IPS DF 6.9 (cell line): ENCODE results near the gene ENOX1.
"Not testable (repeated sequence)": the region's sequence is repeated elsewhere in the genome, so short reads cannot be mapped to it uniquely, and the experiment has no call there.

ENCODE experiments used
- DNase-seq: peaks from one replicate; pipeline ENCODE4 v3.0.0-alpha.2; 2013; ENCODE audit warnings: low read depth, low spot score
- H3K27ac ChIP-seq: one replicate; pipeline ENCODE4 v1.5.1; 2013; ENCODE audit warnings: low read length, control low read depth
- H3K27me3 ChIP-seq: 2 replicates; pipeline ENCODE4 v1.6.1; 2013; ENCODE audit warnings: mild to moderate bottlenecking, low read length; ENCODE audit not compliant: control insufficient read depth, insufficient read depth
- H3K36me3 ChIP-seq: 2 replicates; pipeline ENCODE4 v1.6.1; 2013; ENCODE audit warnings: low read length; ENCODE audit not compliant: control insufficient read depth, insufficient read depth
- H3K4me1 ChIP-seq: 2 replicates; pipeline ENCODE4 v1.6.1; 2013; ENCODE audit warnings: low read length; ENCODE audit not compliant: control insufficient read depth, insufficient read depth
- H3K4me3 ChIP-seq: 2 replicates; pipeline ENCODE4 v1.5.1; 2013; ENCODE audit warnings: mild to moderate bottlenecking, low read length
- H3K9me3 ChIP-seq: 2 replicates; pipeline ENCODE4 v1.6.1; 2013; ENCODE audit warnings: low read length, inconsistent platforms; ENCODE audit not compliant: control insufficient read depth, insufficient read depth
- WGBS: extraction: QIAGEN DNeasy Blood & Tissue Kit; methylation state at CpG from one replicate; pipeline ENCODE4 v1.1.7; 2013; ENCODE audit warnings: mixed read lengths, missing lambda C conversion rate; ENCODE audit not compliant: insufficient read length, insufficient coverage; 5-methylcytosine and 5-hydroxymethylcytosine counted together

The ENOX1 gene

DNA sequence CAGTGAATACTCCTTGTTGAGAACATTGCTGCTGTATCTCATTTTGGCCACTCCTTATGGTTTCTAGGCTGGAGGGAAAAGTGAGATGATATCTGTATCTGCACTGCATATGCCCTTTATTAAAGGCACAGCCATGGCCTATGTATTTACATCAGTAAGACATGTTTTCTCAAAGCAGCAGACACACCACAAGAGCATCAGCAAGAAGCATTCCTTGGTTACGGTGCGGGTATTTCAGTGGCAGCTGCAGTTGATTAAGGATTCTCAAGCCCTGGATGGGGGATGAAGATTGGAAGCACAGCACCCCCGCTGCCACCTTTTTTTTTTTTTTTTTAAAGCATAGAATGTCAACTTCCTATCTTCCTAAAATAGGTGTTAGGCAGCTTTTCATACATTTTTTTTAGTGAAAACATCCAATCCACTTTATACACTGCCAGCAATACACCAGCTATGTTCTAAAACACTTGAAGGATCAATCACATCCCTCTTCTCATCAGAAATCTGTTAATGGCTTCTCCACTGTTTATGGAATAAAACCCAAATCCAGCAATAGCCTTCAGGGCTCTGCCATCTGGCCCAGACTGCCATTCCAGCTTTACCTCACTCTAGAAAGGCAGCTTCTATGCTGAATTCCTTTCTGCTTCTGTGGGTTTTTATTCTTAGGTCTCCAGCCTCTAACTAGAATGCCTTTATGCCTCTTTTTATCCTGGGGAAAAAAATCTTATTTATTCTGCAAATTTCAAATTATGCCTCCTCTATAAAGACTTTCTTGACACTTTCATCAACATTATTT lies 432.4 kb downstream of the ENOX1 start:
- Histone ChIP-seq H3K27me3 (no peaks in the 10 kb centered on the region), H3K4me1 (peaks cover 3% of the 10 kb centered on the region; the same call in 1 of the 2 replicates), H3K27ac (no peak overlapping the region), H3K36me3 (no peaks in the 10 kb centered on the region), H3K9me3 (no peaks in the 10 kb centered on the region), H3K4me3 (no peak overlapping the region)
- no peak for DNase-seq
- no CpG with 5 or more reads among the region's 3 CpGs for WGBS

DNA sequence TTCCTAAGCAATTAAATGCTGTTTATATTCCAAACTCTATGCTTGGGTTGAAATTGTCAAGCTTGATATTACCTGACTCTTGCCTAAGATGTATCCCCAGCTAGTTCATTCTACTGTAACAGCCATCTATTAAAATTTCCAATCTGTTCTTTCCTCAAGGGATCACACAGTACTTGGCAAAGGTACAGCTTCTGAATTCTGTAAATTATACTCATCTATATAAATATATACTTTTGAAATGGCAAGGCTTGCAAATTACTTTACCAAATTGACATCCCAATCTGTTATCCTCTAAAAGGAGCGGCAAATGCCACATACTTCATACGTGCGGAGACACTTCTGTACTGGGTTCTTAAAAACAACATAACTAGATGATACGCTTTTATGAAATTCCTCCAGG lies 433.1 kb downstream of the ENOX1 start:
- H3K27ac ChIP-seq = no peak overlapping the region
- H3K27me3 ChIP-seq = no peaks in the 10 kb centered on the region
- H3K9me3 ChIP-seq = no peaks in the 10 kb centered on the region
- no peak for DNase-seq
- peaks cover 1% of the 10 kb centered on the region; the same call in 1 of the 2 replicates for H3K4me1 ChIP-seq
- H3K36me3 ChIP-seq = no peaks in the 10 kb centered on the region
- no peak overlapping the region for H3K4me3 ChIP-seq
- no CpG with 5 or more reads among the region's 4 CpGs for WGBS

- H3K27me3 ChIP-seq, H3K4me1 ChIP-seq, H3K9me3 ChIP-seq, H3K27ac ChIP-seq, H3K36me3 ChIP-seq, H3K4me3 ChIP-seq, DNase-seq: not testable (repeated sequence)
- WGBS = no CpG with 5 or more reads among the region's 3 CpGs
These were observed 435.2 kb downstream of the ENOX1 start for GRCh38 chr13:43351612-43352011.

- Histone ChIP-seq H3K9me3 (no peaks in the 10 kb centered on the region), H3K4me3 (no peak overlapping the region), H3K27ac (no peak overlapping the region), H3K4me1 (no peaks in the 10 kb centered on the region), H3K27me3 (no peaks in the 10 kb centered on the region), H3K36me3 (no peaks in the 10 kb centered on the region)
- WGBS = no CpG with 5 or more reads among the region's 4 CpGs
- DNase-seq = no peak
These were observed 438.4 kb downstream of the ENOX1 start for GRCh38 chr13:43348397-43348796.

DNA sequence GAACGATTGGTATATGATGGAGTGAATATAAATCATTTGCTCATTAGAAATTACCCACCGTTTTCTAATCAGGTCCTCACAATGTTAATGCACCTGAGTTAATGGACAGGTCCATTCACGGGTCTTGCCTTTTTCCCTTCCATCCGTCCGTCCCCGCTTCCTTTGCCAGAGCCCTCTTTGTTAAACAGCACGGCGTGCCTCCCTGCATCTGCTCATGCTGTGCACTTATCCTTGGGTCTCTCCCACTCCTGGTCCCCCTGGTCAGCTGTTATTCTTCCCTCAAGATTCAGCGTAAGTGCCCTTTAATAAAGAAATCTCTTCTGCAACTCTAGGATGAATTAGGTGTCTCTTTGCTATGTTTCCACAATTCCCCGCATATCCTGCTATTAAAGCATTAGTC lies 438.9 kb downstream of the ENOX1 start:
- DNase-seq = no peak
- no peak overlapping the region for H3K27ac ChIP-seq
- H3K36me3 ChIP-seq = no peaks in the 10 kb centered on the region
- no peaks in the 10 kb centered on the region for H3K9me3 ChIP-seq
- H3K27me3 ChIP-seq = no peaks in the 10 kb centered on the region
- no peak overlapping the region for H3K4me3 ChIP-seq
- no peaks in the 10 kb centered on the region for H3K4me1 ChIP-seq
- no CpG with 5 or more reads among the region's 10 CpGs for whole genome bisulfite sequencing

DNA sequence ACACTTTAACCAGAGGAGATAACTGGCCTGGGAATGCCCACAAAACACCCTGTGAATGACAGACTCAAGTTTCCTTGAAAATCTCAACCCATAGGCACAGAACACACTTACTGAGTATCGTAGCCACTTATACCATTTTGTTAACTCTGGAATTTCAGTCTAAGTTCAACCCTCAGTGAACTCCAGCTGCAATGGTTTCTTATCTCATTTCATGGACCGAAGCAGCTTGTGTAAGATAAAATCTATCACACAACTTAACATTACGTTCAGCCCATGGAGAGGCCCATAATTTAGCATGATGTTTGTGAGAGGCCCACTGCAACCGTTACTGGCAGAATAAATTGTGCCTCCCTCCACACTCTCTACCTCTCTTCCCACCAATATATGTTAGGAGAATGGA lies 440.3 kb downstream of the ENOX1 start:
- Histone ChIP-seq H3K4me3 (no peak overlapping the region), H3K9me3 (no peaks in the 10 kb centered on the region), H3K36me3 (no peaks in the 10 kb centered on the region), H3K27me3 (no peaks in the 10 kb centered on the region), H3K4me1 (no peaks in the 10 kb centered on the region), H3K27ac (no peak overlapping the region)
- no peak for DNase-seq
- WGBS = no CpG with 5 or more reads among the region's 4 CpGs

DNA sequence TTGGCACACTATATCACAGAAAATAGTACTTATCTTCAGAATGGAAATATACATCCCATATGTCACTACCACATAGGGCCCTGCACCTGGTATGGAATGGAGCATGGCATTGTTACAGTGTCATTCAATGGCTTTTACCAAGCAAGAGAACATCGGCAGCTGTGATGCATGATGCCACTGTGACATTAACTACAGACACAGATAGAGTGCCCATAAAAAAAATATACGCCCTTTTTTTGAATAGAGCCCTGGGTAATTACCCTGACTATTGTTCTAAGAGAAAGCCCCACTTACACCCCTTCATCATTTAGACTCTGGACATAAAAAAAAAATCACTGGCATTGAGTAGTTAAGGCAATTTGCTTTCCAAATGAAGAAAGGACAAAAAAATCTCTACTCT lies 443.1 kb downstream of the ENOX1 start:
- Histone ChIP-seq H3K36me3 (no peaks in the 10 kb centered on the region), H3K27ac (no peak overlapping the region), H3K27me3 (no peaks in the 10 kb centered on the region), H3K4me3 (no peak overlapping the region), H3K9me3 (no peaks in the 10 kb centered on the region), H3K4me1 (no peaks in the 10 kb centered on the region)
- no CpG with 5 or more reads among the region's 2 CpGs for WGBS
- no peak for DNase-seq

GRCh38 chr13:43339805-43340550 lies 446.8 kb downstream of the ENOX1 start:
- no CpG with 5 or more reads among the region's 4 CpGs for WGBS

GRCh38 chr13:43339145-43339804 lies 447.5 kb downstream of the ENOX1 start:
- no CpG with 5 or more reads among the region's 7 CpGs for WGBS
- H3K36me3 ChIP-seq = no peaks in the 10 kb centered on the region
- H3K9me3 ChIP-seq = no peaks in the 10 kb centered on the region
- no peak overlapping the region for H3K4me3 ChIP-seq
- no peaks in the 10 kb centered on the region for H3K4me1 ChIP-seq
- no peaks in the 10 kb centered on the region for H3K27me3 ChIP-seq
- no peak overlapping the region for H3K27ac ChIP-seq
- no peak for DNase-seq

More at GRCh38 chr13:43339805-43340550, 446.8 kb downstream of the ENOX1 start:
- Histone ChIP-seq H3K4me3 (no peak overlapping the region), H3K4me1 (no peaks in the 10 kb centered on the region), H3K36me3 (no peaks in the 10 kb centered on the region), H3K27me3 (no peaks in the 10 kb centered on the region), H3K9me3 (no peaks in the 10 kb centered on the region), H3K27ac (no peak overlapping the region)
- DNase-seq = no peak

DNA sequence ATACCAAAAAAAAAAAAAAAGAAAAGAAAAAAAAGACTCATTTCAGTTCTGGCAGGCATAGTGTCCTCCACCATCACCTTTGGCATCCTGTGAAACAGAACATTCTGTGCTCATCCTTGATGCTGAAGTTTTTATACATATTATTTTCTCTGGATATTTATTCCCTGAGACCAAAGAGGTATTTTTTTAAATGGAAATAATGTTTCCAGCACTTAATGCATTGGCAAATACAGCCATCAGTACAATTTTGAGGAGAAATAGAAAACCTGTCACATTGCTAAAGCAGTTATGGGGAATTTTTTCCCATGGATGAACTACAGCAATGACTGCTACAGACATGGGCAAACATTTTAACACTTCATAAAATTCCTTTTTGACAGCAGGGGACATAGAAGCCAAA lies 451.0 kb downstream of the ENOX1 start:
- no peaks in the 10 kb centered on the region for H3K27me3 ChIP-seq
- H3K4me1 ChIP-seq = no peaks in the 10 kb centered on the region
- no peak overlapping the region for H3K4me3 ChIP-seq
- H3K27ac ChIP-seq = no peak overlapping the region
- no peaks in the 10 kb centered on the region for H3K36me3 ChIP-seq
- DNase-seq = no peak
- H3K9me3 ChIP-seq = no peaks in the 10 kb centered on the region
